GM12864 (cell line): ENCODE results near the gene SLIT1.

Experiments used
- DNase-seq: peaks from one replicate; pipeline ENCODE4 v3.0.0-alpha.2; 2011; ENCODE audit warnings: low read depth
- H3K4me3 ChIP-seq: 2 replicates; pipeline ENCODE4 v1.5.1; 2011; ENCODE audit warnings: mild to moderate bottlenecking, low read depth, low read length, control low read depth
- TF ChIP-seq, protein P1 (sequence below): IDR thresholded peaks from 2 replicates; pipeline ENCODE4 v1.5.1; 2011; ENCODE audit warnings: low read depth, mild to moderate bottlenecking, moderate library complexity, low read length, control low read depth, inconsistent platforms; ENCODE audit errors: missing control alignments

The SLIT1 gene

DNA sequence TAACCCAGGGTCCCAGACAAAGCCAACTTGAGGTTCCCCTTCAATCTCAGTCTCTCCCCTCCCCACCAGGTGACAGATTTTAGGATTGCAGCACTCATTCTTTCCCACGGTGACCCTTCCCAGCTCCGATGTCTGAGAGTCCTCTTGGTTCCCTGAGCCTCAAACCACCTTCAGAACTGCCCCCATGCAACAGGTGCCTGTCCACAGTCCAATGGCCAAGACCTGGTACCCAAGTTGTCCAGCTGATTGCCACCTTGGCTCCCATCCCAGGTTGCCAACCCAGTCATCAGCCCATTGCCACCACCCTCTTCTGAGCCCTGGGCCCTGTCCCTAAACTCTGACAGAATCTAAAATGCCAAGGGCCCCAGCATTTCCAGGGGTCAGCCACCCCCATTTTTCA, 53.5 kb downstream of the SLIT1 start:
- no peak overlapping the region for H3K4me3 ChIP-seq
- TF ChIP-seq, protein P1, sequence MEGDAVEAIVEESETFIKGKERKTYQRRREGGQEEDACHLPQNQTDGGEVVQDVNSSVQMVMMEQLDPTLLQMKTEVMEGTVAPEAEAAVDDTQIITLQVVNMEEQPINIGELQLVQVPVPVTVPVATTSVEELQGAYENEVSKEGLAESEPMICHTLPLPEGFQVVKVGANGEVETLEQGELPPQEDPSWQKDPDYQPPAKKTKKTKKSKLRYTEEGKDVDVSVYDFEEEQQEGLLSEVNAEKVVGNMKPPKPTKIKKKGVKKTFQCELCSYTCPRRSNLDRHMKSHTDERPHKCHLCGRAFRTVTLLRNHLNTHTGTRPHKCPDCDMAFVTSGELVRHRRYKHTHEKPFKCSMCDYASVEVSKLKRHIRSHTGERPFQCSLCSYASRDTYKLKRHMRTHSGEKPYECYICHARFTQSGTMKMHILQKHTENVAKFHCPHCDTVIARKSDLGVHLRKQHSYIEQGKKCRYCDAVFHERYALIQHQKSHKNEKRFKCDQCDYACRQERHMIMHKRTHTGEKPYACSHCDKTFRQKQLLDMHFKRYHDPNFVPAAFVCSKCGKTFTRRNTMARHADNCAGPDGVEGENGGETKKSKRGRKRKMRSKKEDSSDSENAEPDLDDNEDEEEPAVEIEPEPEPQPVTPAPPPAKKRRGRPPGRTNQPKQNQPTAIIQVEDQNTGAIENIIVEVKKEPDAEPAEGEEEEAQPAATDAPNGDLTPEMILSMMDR = no peak
- DNase-seq = no peak

DNA sequence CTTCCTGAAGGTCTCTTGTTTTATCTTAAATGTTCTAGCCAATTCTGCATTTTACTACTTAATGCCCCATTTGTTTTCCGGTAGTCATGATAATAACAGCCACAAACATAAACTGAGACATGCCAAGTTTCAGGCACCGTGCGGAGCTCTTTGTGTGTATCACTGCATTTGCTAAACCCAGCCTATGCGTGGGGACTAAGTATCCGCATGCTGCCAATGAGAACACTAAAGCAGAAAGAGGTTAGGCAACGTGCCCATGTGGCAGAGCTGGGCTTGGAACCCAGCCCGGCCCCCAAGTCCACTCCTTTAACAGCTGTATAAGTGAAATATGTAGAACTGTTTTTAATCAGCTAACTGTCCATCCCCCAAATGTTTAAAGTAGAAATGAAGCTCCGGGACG, 54.1 kb downstream of the SLIT1 start:
- H3K4me3 ChIP-seq = no peak overlapping the region
- DNase-seq = no peak
- TF ChIP-seq, protein P1 = no peak

DNA sequence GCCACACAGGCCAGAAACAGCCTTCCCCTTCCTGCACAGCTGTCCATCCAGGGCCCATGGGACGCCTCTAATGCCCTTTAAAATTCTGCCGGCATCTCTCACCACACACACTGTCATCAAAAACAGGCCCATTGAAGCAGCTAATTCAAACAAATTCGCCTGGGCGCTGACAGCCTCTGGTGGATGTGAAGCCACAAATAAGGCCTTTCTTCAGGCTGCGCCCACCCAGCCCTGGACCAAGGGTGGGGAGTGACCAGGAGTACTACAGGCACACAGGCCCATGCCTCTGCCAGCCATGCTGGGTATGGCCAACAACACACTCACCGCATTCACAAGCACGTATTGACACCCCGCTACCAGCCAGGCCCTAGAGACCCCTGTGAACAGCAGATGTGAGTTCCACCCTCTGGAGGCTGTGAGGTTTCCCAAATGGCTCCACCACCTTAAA, 54.6 kb downstream of the SLIT1 start:
- H3K4me3 ChIP-seq = no peak overlapping the region
- no peak for DNase-seq
- TF ChIP-seq, protein P1 = no peak

DNA sequence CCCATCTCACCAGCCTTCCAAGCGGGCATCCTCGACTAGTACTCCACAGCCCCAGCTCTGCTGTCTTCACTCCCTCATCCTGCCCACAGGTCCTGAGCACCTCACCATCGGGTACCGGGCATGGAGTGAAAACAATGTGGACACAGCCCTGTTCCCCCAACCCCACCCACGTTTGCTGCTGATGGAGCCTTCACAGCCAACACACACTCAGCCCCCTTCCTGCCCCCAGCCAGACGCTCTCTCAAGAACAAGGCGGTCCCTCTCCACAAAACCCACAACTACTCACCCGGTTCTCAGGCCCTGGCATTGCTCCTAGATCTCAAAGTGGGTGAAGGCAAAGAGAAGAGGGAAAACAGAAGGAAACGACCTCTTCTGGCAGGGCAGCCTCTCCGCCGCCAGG, 56.1 kb downstream of the SLIT1 start:
- no peak overlapping the region for H3K4me3 ChIP-seq
- TF ChIP-seq, protein P1 = no peak
- DNase-seq = no peak

DNA sequence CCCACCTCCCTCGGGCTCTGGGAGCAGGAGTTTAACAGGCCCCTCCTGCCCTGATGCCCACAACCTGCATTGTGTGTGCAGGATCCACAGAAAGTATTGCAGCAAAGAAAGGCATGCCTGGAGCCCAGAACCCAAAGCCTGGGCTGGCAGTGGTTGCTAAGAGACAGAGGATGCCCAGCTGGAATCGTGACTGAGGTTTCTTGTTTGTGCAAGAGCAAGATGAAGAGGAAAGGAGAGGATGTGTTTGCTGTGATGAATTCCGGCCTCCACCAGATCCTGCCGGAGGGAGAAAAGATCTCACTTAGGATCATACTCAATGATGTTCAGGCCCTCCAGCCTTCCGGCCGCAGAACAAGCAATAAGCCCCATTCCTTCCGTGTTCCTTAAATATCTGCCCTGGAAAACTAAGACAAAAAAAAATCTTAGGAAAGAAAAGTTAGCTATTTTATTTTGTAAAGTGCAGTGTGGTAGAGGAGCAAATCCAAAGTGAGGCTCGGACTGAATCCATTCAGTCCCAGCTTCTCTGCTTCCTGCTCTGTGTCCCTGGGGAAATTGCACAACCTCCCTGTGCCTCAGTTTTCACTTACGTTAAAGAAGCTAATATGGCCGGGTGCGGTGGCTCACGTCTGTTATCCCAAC, 57.1 kb downstream of the SLIT1 start:
- DNase-seq = no peak
- TF ChIP-seq, protein P1 = no peak
- no peak overlapping the region for H3K4me3 ChIP-seq

DNA sequence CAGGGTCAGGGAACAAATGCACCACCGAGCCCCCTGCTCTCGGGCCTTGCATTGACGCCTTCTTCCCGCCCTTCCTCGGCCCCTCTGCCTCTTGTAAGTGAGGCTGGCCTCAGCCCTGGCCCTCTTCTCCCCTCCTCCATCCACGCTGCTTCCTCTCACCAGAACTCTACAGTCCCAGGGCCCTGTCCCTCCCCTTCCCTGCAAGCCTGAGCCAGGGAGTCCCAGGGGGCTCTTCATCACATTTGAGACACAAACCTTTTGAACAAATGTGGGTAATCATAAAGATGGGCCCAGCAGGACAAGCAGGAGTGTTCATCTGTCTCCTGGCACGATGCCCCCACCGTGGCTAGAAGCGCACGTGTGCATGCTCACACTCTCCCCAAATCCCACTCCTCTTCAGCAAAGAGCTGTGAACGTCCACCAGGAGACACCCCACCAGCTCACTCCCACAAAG, 57.7 kb downstream of the SLIT1 start:
- DNase-seq = no peak
- TF ChIP-seq, protein P1 = no peak
- no peak overlapping the region for H3K4me3 ChIP-seq

DNA sequence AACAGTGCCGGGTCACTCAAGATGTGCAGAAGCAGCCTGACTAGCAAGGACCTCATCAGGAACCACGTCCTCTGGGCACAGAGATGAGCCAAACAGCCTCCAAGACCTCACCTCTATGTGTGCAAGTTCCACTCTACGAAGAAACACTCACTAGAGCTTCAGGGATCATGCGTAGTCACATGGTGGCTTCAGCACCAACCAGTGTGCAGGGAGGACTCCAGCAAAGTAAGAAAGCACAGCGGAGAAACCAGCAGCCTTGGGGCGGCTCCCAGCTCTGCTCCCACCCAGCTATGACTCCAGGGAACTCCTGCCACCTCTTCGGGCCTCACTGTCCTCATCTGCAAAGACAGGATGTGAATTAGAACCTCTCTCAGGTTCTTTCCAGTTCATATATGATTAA, 58.2 kb downstream of the SLIT1 start:
- TF ChIP-seq, protein P1 = no peak
- H3K4me3 ChIP-seq = no peak overlapping the region
- no peak for DNase-seq
